SIG-M5 (cell line): Measurements from ENCODE around the gene ARL5C.
A peak's percentile ranks its signal among the peaks of the same experiment; 100 is the strongest.

Experiments
- DNase-seq: peaks from one replicate; lab custom pipeline; 2025; lab: John Stamatoyannopoulos, UW

Gene ARL5C

GRCh38 chr17:39165841-39166349, at the start of gene ARL5C:
Gene ARL5C, minus strand, starts transcription at chr17:39166161. Its CDS starts 401 bp downstream, at chr17:39165760.
- no peak for DNase-seq

GRCh38 chr17:39213852-39214251, 47.9 kb upstream of the ARL5C start:
- DNase-seq = no peak

GRCh38 chr17:39212841-39213480, 47.0 kb upstream of the ARL5C start:
- DNase-seq = no peak

GRCh38 chr17:39212195-39212810, 46.3 kb upstream of the ARL5C start:
- DNase-seq = no peak

GRCh38 chr17:39210093-39210434, 44.1 kb upstream of the ARL5C start:
- no peak for DNase-seq

- no peak for DNase-seq
Observed at GRCh38 chr17:39209317-39210092, 43.5 kb upstream of the ARL5C start.

GRCh38 chr17:39208893-39209292, 42.9 kb upstream of the ARL5C start:
- no peak for DNase-seq

GRCh38 chr17:39208136-39208535, 42.2 kb upstream of the ARL5C start:
- DNase-seq = no peak

- no peak for DNase-seq
Observed at GRCh38 chr17:39205112-39205526, 39.2 kb upstream of the ARL5C start.

GRCh38 chr17:39204245-39204644, 38.3 kb upstream of the ARL5C start:
- no peak for DNase-seq

- no peak for DNase-seq
Observed at GRCh38 chr17:39200957-39201510, 35.1 kb upstream of the ARL5C start.

- no peak for DNase-seq
Observed at GRCh38 chr17:39200070-39200879, 34.3 kb upstream of the ARL5C start, which contains the start of gene RPL19. Gene RPL19, plus strand, starts transcription at chr17:39200283. Its CDS starts 62 bp downstream, at chr17:39200345.

GRCh38 chr17:39199820-39200069, 33.8 kb upstream of the ARL5C start:
- DNase-seq = peak; percentile 80

GRCh38 chr17:39198186-39198566, 32.2 kb upstream of the ARL5C start:
- no peak for DNase-seq

- no peak for DNase-seq
Observed at GRCh38 chr17:39197380-39198185, 31.6 kb upstream of the ARL5C start, which contains the start of gene CACNB1. Gene CACNB1, minus strand, starts transcription at chr17:39197669. Its CDS starts 174 bp downstream, at chr17:39197495.

- DNase-seq = no peak
Observed at GRCh38 chr17:39196808-39197291, 30.9 kb upstream of the ARL5C start.

- DNase-seq = no peak
Observed at GRCh38 chr17:39196241-39196807, 30.4 kb upstream of the ARL5C start.

- no peak for DNase-seq
Observed at GRCh38 chr17:39195568-39196160, 29.7 kb upstream of the ARL5C start.

GRCh38 chr17:39194985-39195524, 29.1 kb upstream of the ARL5C start:
- no peak for DNase-seq
